Activated T-cell treated with anti-CD3 and anti-CD28 coated beads for 1 hour (primary cell): ENCODE data around the gene AASDH.
"Not testable (repeated sequence)": the region's sequence is repeated elsewhere in the genome, so short reads cannot be mapped to it uniquely, and the experiment has no call there.

Experiments used
- DNase-seq: peaks from one replicate; pipeline ENCODE4 v3.0.0-alpha.2; 2020; ENCODE audit warnings: low read depth

The AASDH gene

GRCh38 chr4:56389558-56389957, 2.3 kb upstream of the AASDH start:
- DNase-seq, result no peak

- no peak for DNase-seq
Measured at GRCh38 chr4:56388306-56388705, 1.0 kb upstream of the AASDH start.

GRCh38 chr4:56386091-56386490, 1.2 kb downstream of the AASDH start:
- no peak for DNase-seq

GRCh38 chr4:56375458-56375857, 11.8 kb downstream of the AASDH start:
- no peak for DNase-seq

- no peak for DNase-seq
Measured at GRCh38 chr4:56374956-56375355, 12.3 kb downstream of the AASDH start.

GRCh38 chr4:56372774-56373173, 14.5 kb downstream of the AASDH start:
- DNase-seq, result no peak

- no peak for DNase-seq
Measured at GRCh38 chr4:56371426-56372220, 15.7 kb downstream of the AASDH start.

GRCh38 chr4:56370377-56370776, 16.9 kb downstream of the AASDH start:
- no peak for DNase-seq

GRCh38 chr4:56362981-56363380, 24.3 kb downstream of the AASDH start:
- not testable (repeated sequence) for DNase-seq

- no peak for DNase-seq
Measured at GRCh38 chr4:56360071-56360470, 27.2 kb downstream of the AASDH start.

GRCh38 chr4:56356650-56357049, 30.6 kb downstream of the AASDH start:
- DNase-seq, result no peak

GRCh38 chr4:56348576-56348975, 38.7 kb downstream of the AASDH start:
- no peak for DNase-seq

GRCh38 chr4:56345458-56345857, 41.8 kb downstream of the AASDH start:
- DNase-seq, result no peak

GRCh38 chr4:56342746-56343145, 44.5 kb downstream of the AASDH start:
- DNase-seq, result no peak

GRCh38 chr4:56330691-56331090, 56.6 kb downstream of the AASDH start:
- DNase-seq, result no peak

- no peak for DNase-seq
Measured at GRCh38 chr4:56326363-56326762, 60.9 kb downstream of the AASDH start.

- DNase-seq, result no peak
Measured at GRCh38 chr4:56324011-56324610, 63.2 kb downstream of the AASDH start.

GRCh38 chr4:56323327-56323726, 64.0 kb downstream of the AASDH start:
- DNase-seq, result no peak

GRCh38 chr4:56321251-56321650, 66.0 kb downstream of the AASDH start:
- DNase-seq, result no peak

- no peak for DNase-seq
Measured at GRCh38 chr4:56320293-56320692, 67.0 kb downstream of the AASDH start.

- DNase-seq, result no peak
Measured at GRCh38 chr4:56318555-56318954, 68.7 kb downstream of the AASDH start.

GRCh38 chr4:56317749-56318148, 69.5 kb downstream of the AASDH start:
- DNase-seq, result no peak

- DNase-seq, result no peak
Measured at GRCh38 chr4:56316011-56316650, 71.2 kb downstream of the AASDH start.
